Astrocyte (in vitro differentiated cells and primary cell): ENCODE measurements around the gene SLC29A3. TPM values are rescaled to one million over a fixed set of nuclear protein-coding genes. Genes with fewer than 3 reads are reported as not detected.

ENCODE experiments used
- DNase-seq: peaks from one replicate; pipeline ENCODE4 v3.0.0-alpha.2; 2010; ENCODE audit warnings: low read depth
- FAIRE-seq: peaks from 2 replicates; lab custom pipeline; 2011; peaks lifted over from hg19 to GRCh38; lab: Jason Lieb, UNC
- H2AFZ ChIP-seq: 2 replicates; pipeline ENCODE4 v1.6.0; 2012; ENCODE audit warnings: low read depth, low read length, inconsistent platforms
- H3K27ac ChIP-seq: 2 replicates; pipeline ENCODE4 v1.5.1; 2011; ENCODE audit warnings: low read depth, low read length, inconsistent platforms
- H3K27me3 ChIP-seq: 2 replicates; pipeline ENCODE4 v1.6.0; 2011; ENCODE audit warnings: low read length, inconsistent platforms; ENCODE audit not compliant: insufficient read depth
- H3K36me3 ChIP-seq: 2 replicates; pipeline ENCODE4 v1.5.1; 2011; ENCODE audit warnings: low read length, inconsistent platforms; ENCODE audit not compliant: insufficient read depth
- H3K4me1 ChIP-seq: 2 replicates; pipeline ENCODE4 v1.5.1; 2011; ENCODE audit warnings: low read length, inconsistent platforms; ENCODE audit not compliant: insufficient read depth
- H3K4me2 ChIP-seq: 2 replicates; pipeline ENCODE4 v1.6.0; 2012; ENCODE audit warnings: low read length, inconsistent platforms
- H3K4me3 ChIP-seq: 2 replicates; pipeline ENCODE4 v1.5.1; 2011; ENCODE audit warnings: low read depth, mild to moderate bottlenecking, low read length, inconsistent platforms; ENCODE audit not compliant: insufficient read depth
- H3K79me2 ChIP-seq: 2 replicates; pipeline ENCODE4 v1.6.0; 2012; ENCODE audit warnings: mild to moderate bottlenecking, low read length, inconsistent platforms; ENCODE audit not compliant: insufficient read depth
- H3K9ac ChIP-seq: 2 replicates; pipeline ENCODE4 v1.6.0; 2012; ENCODE audit warnings: mild to moderate bottlenecking, low read length, inconsistent platforms
- H3K9me3 ChIP-seq: 2 replicates; pipeline ENCODE4 v1.5.1; 2012; ENCODE audit warnings: low read depth, mild to moderate bottlenecking, low read length, inconsistent platforms; ENCODE audit not compliant: insufficient read depth
- H4K20me1 ChIP-seq: 2 replicates; pipeline ENCODE4 v1.6.0; 2012; ENCODE audit warnings: low read length, inconsistent platforms; ENCODE audit not compliant: insufficient read depth
- H3K27ac Mint-ChIP-seq: one replicate; pipeline ENCODE4 v1.8.0; 2021; ENCODE audit warnings: mild to moderate bottlenecking, mixed read lengths; ENCODE audit not compliant: unreplicated experiment
- H3K27me3 Mint-ChIP-seq: one replicate; pipeline ENCODE4 v1.8.0; 2021; ENCODE audit warnings: low read depth, mixed read lengths; ENCODE audit not compliant: unreplicated experiment
- H3K36me3 Mint-ChIP-seq: one replicate; pipeline ENCODE4 v1.8.0; 2021; ENCODE audit warnings: low read depth, mixed read lengths; ENCODE audit not compliant: unreplicated experiment
- H3K4me1 Mint-ChIP-seq: one replicate; pipeline ENCODE4 v1.8.0; 2021; ENCODE audit warnings: low read depth, mixed read lengths; ENCODE audit not compliant: unreplicated experiment
- H3K4me3 Mint-ChIP-seq: one replicate; pipeline ENCODE4 v1.8.0; 2021; ENCODE audit warnings: mild to moderate bottlenecking, moderate library complexity, mixed read lengths; ENCODE audit not compliant: unreplicated experiment
- H3K9me3 Mint-ChIP-seq: one replicate; pipeline ENCODE4 v1.8.0; 2021; ENCODE audit warnings: mild to moderate bottlenecking, mixed read lengths; ENCODE audit not compliant: unreplicated experiment
- CTCF ChIP-seq: IDR thresholded peaks from 2 replicates; pipeline ENCODE4 v1.5.1; 2011; ENCODE audit warnings: low read depth, mild to moderate bottlenecking, inconsistent platforms, low read length, moderate library complexity; ENCODE audit not compliant: insufficient read depth
- EZH2 ChIP-seq: IDR thresholded peaks from 2 replicates; pipeline ENCODE4 v1.6.1; 2012; ENCODE audit warnings: mild to moderate bottlenecking, low read length, inconsistent platforms; ENCODE audit not compliant: insufficient read depth
- total RNA-seq: library from RNA; stranded (reverse); gene quantifications from 2 replicates; pipeline ENCODE4 v1.2.1, GENCODE V29; 2021

The SLC29A3 gene
- total RNA-seq, 1 donor from 2014 or later: 3.4 TPM

GRCh38 chr10:71325267-71325666 is 6.2 kb downstream of the SLC29A3 start:
- no peak overlapping the region for H3K27ac ChIP-seq
- Mint-ChIP-seq H3K4me3 (no peak overlapping the region), H3K9me3 (no peaks in the 10 kb centered on the region), H3K4me1 (no peaks in the 10 kb centered on the region), H3K36me3 (peaks cover 15% of the 10 kb centered on the region), H3K27me3 (peaks cover 29% of the 10 kb centered on the region), H3K27ac (no peak overlapping the region)
- TF ChIP-seq CTCF (no peak), EZH2 (no peak)
- H2AFZ ChIP-seq: no peak overlapping the region
- DNase-seq (no peak), FAIRE-seq (no peak)
- no peaks in the 10 kb centered on the region for H3K79me2 ChIP-seq
- H3K36me3 ChIP-seq: no peaks in the 10 kb centered on the region
- no peaks in the 10 kb centered on the region for H4K20me1 ChIP-seq
- H3K4me1 ChIP-seq: no peaks in the 10 kb centered on the region
- no peaks in the 10 kb centered on the region for H3K27me3 ChIP-seq
- no peaks in the 10 kb centered on the region for H3K9me3 ChIP-seq
- no peak overlapping the region for H3K4me3 ChIP-seq
- H3K9ac ChIP-seq: no peak overlapping the region
- H3K4me2 ChIP-seq: no peak overlapping the region

DNA sequence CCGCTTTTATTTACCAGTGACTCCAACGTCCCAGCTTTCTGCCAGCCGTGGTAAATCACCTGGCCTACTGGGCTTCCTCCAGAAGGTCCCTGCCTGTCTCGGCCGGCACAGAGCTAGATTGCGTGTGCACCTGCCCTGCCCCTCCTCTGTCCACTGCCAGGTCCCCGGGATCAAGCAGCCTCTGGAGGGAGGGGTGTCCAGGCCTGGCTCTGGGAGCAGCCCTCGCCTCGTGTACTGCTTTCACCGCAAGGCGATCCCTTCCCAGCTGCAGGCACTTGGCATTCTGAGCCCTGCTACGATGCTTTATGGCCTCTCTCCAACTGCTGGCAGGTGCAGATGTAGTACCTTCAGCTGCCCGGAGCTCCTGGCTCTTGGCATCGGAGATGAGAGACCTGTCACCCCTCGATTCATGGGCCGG is 7.4 kb downstream of the SLC29A3 start:
- Histone ChIP-seq H3K4me2 (no peak overlapping the region), H3K27ac (no peak overlapping the region), H3K27me3 (no peaks in the 10 kb centered on the region), H3K9ac (no peak overlapping the region), H4K20me1 (no peaks in the 10 kb centered on the region), H3K4me3 (no peak overlapping the region), H3K9me3 (no peaks in the 10 kb centered on the region), H3K36me3 (no peaks in the 10 kb centered on the region), H3K4me1 (no peaks in the 10 kb centered on the region), H3K79me2 (no peaks in the 10 kb centered on the region), H2AFZ (no peak overlapping the region)
- Mint-ChIP-seq H3K27me3 (peaks cover 24% of the 10 kb centered on the region), H3K4me3 (no peak overlapping the region), H3K4me1 (no peaks in the 10 kb centered on the region), H3K27ac (no peak overlapping the region), H3K36me3 (peaks cover 15% of the 10 kb centered on the region), H3K9me3 (no peaks in the 10 kb centered on the region)
- FAIRE-seq (no peak), DNase-seq (no peak)
- no peak for TF ChIP-seq CTCF
- TF ChIP-seq EZH2: no peak

DNA sequence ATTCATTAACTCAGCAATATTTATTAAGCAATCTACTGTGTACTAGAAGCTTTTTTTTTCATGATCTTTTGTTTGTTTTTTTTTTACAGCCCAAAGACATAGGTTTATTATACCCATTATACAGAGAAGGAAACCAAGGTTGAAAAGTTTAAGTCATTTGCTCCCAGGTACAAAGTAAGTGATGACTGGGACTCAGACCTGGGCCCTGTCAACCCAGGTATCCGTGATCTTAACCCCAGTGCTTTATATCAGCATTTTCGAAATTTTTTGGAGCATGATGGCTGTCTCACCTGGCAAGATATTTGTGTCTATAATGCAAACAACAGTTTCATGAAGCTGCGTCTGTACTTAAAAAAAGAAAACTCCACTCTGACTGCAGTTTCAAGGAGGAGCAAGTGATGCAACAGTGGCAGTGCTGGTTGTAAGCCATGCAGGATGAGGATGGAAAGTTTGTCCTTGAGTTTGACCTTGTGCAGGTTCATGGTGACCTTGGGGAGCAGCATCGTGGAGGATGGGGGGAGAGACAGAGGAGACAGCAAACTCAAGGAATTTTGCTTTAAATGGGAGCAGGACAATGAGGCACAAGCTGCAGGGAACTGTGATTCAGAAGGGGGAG is 11.8 kb downstream of the SLC29A3 start:
- Histone ChIP-seq H3K27me3 (no peaks in the 10 kb centered on the region), H3K36me3 (no peaks in the 10 kb centered on the region), H4K20me1 (peaks cover 6% of the 10 kb centered on the region), H3K27ac (no peak overlapping the region), H3K79me2 (no peaks in the 10 kb centered on the region), H3K4me3 (no peak overlapping the region), H3K4me1 (no peaks in the 10 kb centered on the region), H2AFZ (no peak overlapping the region), H3K9me3 (no peaks in the 10 kb centered on the region), H3K9ac (no peak overlapping the region), H3K4me2 (no peak overlapping the region)
- peaks cover 8% of the 10 kb centered on the region for H3K36me3 Mint-ChIP-seq
- no peak for FAIRE-seq
- TF ChIP-seq EZH2: no peak
- TF ChIP-seq CTCF: no peak
- H3K27ac Mint-ChIP-seq: no peak overlapping the region
- H3K9me3 Mint-ChIP-seq: no peaks in the 10 kb centered on the region
- peaks cover 29% of the 10 kb centered on the region for H3K27me3 Mint-ChIP-seq
- peaks cover 2% of the 10 kb centered on the region for H3K4me1 Mint-ChIP-seq
- H3K4me3 Mint-ChIP-seq: no peak overlapping the region
- no peak for DNase-seq
